ENCODE measurements around the gene SYNGR3.

Gene SYNGR3

GRCh38 chr16:2015117-2015946, 25.6 kb downstream of the SYNGR3 start:
- H2AFZ ChIP-seq (ENCODE audit: low read depth, low read length) = no peak overlapping the region
- H3K9me3 ChIP-seq (ENCODE audit: insufficient read depth, low read length) = no peaks in the 10 kb centered on the region
- peaks cover 5% of the 10 kb centered on the region for H3K79me2 ChIP-seq (ENCODE audit: low read length)
- H3K36me3 ChIP-seq (replicated peaks; ENCODE audit: low read depth, low read length) = no peaks in the 10 kb centered on the region
- H3K4me2 ChIP-seq (ENCODE audit: low read length) = no peak overlapping the region
- no peaks in the 10 kb centered on the region for H3K27me3 ChIP-seq (ENCODE audit: low read depth, low read length)
- no peak overlapping the region for H3K9ac ChIP-seq (ENCODE audit: low read length)
- no peak for TF ChIP-seq CTCF (IDR thresholded peaks at IDR 0.05; ENCODE audit: low read depth, low read length)
- TF ChIP-seq EZH2phosphoT487 (IDR thresholded peaks at IDR 0.05; ENCODE audit: low read depth) = no peak
- peaks cover 6% of the 10 kb centered on the region for H3K4me1 ChIP-seq (ENCODE audit: low read length)
- no peak overlapping the region for H3K4me3 ChIP-seq (ENCODE audit: low read length)
- no peak overlapping the region for H3K27ac ChIP-seq (ENCODE audit: low read length)
- no peaks in the 10 kb centered on the region for H4K20me1 ChIP-seq (ENCODE audit: insufficient read depth, low read length)

DNA sequence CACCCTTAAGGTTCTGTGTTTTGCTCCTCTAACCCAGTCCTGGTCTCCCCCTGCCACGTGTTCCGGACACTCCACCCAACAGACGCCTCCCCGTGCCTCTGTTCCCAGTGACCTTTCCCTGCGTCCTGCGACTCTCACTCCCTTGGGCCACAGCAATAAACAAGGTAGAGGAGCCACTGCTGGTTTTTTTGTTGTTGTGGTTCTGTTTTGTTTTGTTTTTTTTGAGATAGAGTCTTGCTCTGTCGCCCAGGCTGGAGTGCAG, 26.1 kb downstream of the SYNGR3 start:
- no peaks in the 10 kb centered on the region for H3K27me3 ChIP-seq (ENCODE audit: low read depth, low read length)
- no peak overlapping the region for H3K27ac ChIP-seq (ENCODE audit: low read length)
- no peak for TF ChIP-seq EZH2phosphoT487 (IDR thresholded peaks at IDR 0.05; ENCODE audit: low read depth)
- no peak for TF ChIP-seq CTCF (IDR thresholded peaks at IDR 0.05; ENCODE audit: low read depth, low read length)
- no peak overlapping the region for H3K4me2 ChIP-seq (ENCODE audit: low read length)
- no peak overlapping the region for H2AFZ ChIP-seq (ENCODE audit: low read depth, low read length)
- no peaks in the 10 kb centered on the region for H4K20me1 ChIP-seq (ENCODE audit: insufficient read depth, low read length)
- H3K9ac ChIP-seq (ENCODE audit: low read length) = no peak overlapping the region
- no peaks in the 10 kb centered on the region for H3K9me3 ChIP-seq (ENCODE audit: insufficient read depth, low read length)
- H3K36me3 ChIP-seq (replicated peaks; ENCODE audit: low read depth, low read length) = no peaks in the 10 kb centered on the region
- peaks cover under 1% of the 10 kb centered on the region for H3K4me1 ChIP-seq (ENCODE audit: low read length)
- H3K79me2 ChIP-seq (ENCODE audit: low read length) = no peaks in the 10 kb centered on the region
- no peak overlapping the region for H3K4me3 ChIP-seq (ENCODE audit: low read length)

DNA sequence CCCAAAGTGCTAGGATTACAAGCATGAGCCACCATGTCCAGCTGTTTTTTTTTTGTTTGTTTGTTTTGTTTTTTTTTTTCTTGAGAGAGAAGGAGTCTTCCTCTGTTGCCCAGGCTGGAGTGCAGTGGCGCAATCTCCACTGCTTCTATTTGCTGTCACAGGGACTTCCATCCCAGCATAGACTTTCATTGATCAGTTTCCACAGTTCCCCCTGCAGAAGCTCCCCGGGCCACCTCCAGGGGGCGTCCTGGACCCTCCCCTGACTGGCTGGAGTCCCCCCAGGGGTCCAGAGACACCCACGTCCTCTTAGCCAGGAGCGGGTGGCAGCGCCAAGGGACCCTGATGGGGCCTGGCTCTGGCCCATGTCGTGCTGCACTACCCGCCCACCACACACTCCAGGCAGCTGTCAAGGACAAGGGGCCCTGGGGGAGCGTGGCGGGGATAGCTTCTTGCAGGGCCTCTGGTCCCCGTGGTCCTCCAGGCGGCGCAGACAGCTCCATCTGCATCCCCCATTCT, 26.7 kb downstream of the SYNGR3 start:
- Histone ChIP-seq H3K79me2 (ENCODE audit: low read length) (no peaks in the 10 kb centered on the region), H3K4me1 (ENCODE audit: low read length) (no peaks in the 10 kb centered on the region), H3K9me3 (ENCODE audit: insufficient read depth, low read length) (no peaks in the 10 kb centered on the region), H3K27me3 (ENCODE audit: low read depth, low read length) (no peaks in the 10 kb centered on the region), H3K4me3 (ENCODE audit: low read length) (no peak overlapping the region), H3K9ac (ENCODE audit: low read length) (no peak overlapping the region), H3K36me3 (replicated peaks; ENCODE audit: low read depth, low read length) (no peaks in the 10 kb centered on the region), H3K27ac (ENCODE audit: low read length) (no peak overlapping the region), H2AFZ (ENCODE audit: low read depth, low read length) (no peak overlapping the region), H3K4me2 (ENCODE audit: low read length) (no peak overlapping the region), H4K20me1 (ENCODE audit: insufficient read depth, low read length) (no peaks in the 10 kb centered on the region)
- no peak for TF ChIP-seq EZH2phosphoT487 (IDR thresholded peaks at IDR 0.05; ENCODE audit: low read depth)
- TF ChIP-seq CTCF (IDR thresholded peaks at IDR 0.05; ENCODE audit: low read depth, low read length) = peak; percentile 53

GRCh38 chr16:2019518-2019920, 29.7 kb downstream of the SYNGR3 start, which contains the start of gene NPW:
Gene NPW, plus strand, starts transcription at chr16:2019785.
- Histone ChIP-seq H3K4me1 (ENCODE audit: low read length) (peaks cover 10% of the 10 kb centered on the region; the same call in 1 of the 2 replicates), H4K20me1 (ENCODE audit: insufficient read depth, low read length) (no peaks in the 10 kb centered on the region), H3K9ac (ENCODE audit: low read length) (no peak within 1 kb of the TSS), H3K36me3 (replicated peaks; ENCODE audit: low read depth, low read length) (no peaks in the 10 kb centered on the region), H3K27me3 (ENCODE audit: low read depth, low read length) (no peaks in the 10 kb centered on the region), H3K4me3 (ENCODE audit: low read length) (no peak within 1 kb of the TSS), H3K79me2 (ENCODE audit: low read length) (no peaks in the 10 kb centered on the region), H2AFZ (ENCODE audit: low read depth, low read length) (no peak within 1 kb of the TSS), H3K9me3 (ENCODE audit: insufficient read depth, low read length) (no peaks in the 10 kb centered on the region), H3K4me2 (ENCODE audit: low read length) (no peak within 1 kb of the TSS), H3K27ac (ENCODE audit: low read length) (no peak within 1 kb of the TSS)
- TF ChIP-seq EZH2phosphoT487 (IDR thresholded peaks at IDR 0.05; ENCODE audit: low read depth) = no peak
- no peak for TF ChIP-seq CTCF (IDR thresholded peaks at IDR 0.05; ENCODE audit: low read depth, low read length)
